Measurements from ENCODE around the gene OTUD5.
"Not testable (repeated sequence)": the region's sequence is repeated elsewhere in the genome, so short reads cannot be mapped to it uniquely, and the experiment has no call there.

OTUD5 gene

DNA sequence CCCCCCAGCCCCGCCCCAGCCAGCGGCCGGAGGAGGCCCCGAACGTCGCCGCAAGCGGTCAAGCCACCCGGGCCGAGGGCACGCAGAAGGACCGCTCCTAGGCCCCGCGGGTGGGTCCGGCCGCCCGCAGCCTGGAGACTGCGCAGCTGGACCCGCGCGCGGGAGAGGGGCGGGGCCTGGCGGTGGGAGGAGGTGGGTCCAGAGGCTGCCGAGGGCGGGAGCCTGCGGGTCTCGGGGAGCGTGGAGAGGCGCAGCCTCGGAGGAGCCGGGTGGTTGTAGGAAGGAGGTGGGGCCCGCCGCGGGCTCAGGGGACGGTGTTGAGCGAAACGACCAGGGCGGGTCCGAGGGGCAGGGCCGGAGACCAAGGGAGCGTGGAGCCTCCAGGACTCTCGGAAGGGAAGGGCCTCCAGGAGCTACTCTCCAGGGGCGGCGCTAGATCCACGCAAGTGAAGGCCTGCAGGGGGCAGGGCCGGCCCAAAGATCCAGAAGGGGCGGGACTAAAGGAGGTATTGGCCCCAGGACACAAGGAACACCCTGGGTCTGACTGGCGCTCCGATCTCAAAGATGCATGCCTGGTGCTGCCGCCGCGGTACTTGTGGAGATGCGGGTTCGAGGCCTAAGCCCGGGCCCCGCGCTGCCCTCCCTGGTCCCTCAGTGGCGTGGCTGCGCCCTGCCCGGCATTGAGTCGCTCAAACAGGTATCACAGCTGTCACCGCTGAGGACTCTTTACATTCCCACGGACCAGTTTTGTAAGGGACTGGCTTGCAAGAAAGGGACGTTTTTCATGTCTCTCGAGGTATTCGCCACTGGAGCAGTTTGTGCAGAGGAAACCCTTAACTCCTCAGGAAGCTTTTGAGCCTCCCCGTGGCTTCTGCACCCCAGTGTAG is 65.8 kb downstream of the OTUD5 start:
- CTCF ChIA-PET: interaction anchor here (0.8 to 1.3 kb wide), 2 partner anchors 12 to 25 kb away, joined by 4 to 5 read pairs; no protein-coding TSS in a partner anchor
- POLR2A ChIA-PET: interaction anchor here (0.9 kb wide), 1 partner anchor 59 kb away, joined by 3 read pairs; no protein-coding TSS in a partner anchor
- DNase-seq (ENCODE audit: low read depth, low spot score): no peak
- TF ChIP-seq, protein P1, sequence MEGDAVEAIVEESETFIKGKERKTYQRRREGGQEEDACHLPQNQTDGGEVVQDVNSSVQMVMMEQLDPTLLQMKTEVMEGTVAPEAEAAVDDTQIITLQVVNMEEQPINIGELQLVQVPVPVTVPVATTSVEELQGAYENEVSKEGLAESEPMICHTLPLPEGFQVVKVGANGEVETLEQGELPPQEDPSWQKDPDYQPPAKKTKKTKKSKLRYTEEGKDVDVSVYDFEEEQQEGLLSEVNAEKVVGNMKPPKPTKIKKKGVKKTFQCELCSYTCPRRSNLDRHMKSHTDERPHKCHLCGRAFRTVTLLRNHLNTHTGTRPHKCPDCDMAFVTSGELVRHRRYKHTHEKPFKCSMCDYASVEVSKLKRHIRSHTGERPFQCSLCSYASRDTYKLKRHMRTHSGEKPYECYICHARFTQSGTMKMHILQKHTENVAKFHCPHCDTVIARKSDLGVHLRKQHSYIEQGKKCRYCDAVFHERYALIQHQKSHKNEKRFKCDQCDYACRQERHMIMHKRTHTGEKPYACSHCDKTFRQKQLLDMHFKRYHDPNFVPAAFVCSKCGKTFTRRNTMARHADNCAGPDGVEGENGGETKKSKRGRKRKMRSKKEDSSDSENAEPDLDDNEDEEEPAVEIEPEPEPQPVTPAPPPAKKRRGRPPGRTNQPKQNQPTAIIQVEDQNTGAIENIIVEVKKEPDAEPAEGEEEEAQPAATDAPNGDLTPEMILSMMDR (IDR thresholded peaks at IDR 0.05; ENCODE audit: insufficient read depth, low read length, missing control alignments): peak; percentile 65
- H3K4me3 ChIP-seq (ENCODE audit: low read depth, low read length): peak overlapping the region; percentile 55

DNA sequence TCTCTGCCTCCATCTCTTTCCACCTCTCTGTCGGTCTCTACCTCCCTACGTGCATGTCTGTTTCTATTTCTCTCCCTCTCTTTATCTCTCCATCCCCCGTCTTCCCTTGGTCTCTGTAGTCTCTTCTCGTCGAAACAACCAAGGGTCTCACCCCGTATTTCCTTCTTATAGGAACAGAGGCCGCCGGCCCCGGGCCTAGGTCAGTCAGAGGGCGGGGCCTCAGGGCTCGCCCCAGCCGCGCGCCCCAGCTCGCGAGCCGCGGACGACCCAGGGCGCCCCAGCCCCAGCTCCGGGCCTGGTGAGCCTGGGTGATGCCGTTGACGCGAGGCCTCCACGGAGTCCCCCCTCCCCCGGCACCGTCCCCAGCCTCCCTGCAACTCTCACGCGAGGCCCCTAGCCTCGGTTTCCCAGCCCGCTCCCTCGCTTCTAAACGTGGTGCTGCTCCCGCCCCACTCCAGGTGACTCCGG is 66.4 kb downstream of the OTUD5 start:
- TF ChIP-seq, protein P1 (IDR thresholded peaks at IDR 0.05; ENCODE audit: insufficient read depth, low read length, missing control alignments): no peak
- ChIA-PET CTCF (interaction anchor here (1.3 kb wide), 1 partner anchor 25 kb away, joined by 5 read pairs; no protein-coding TSS in a partner anchor), POLR2A (no interaction called here)
- peak overlapping the region; percentile 55 for H3K4me3 ChIP-seq (ENCODE audit: low read depth, low read length)
- no peak for DNase-seq (ENCODE audit: low read depth, low spot score)

DNA sequence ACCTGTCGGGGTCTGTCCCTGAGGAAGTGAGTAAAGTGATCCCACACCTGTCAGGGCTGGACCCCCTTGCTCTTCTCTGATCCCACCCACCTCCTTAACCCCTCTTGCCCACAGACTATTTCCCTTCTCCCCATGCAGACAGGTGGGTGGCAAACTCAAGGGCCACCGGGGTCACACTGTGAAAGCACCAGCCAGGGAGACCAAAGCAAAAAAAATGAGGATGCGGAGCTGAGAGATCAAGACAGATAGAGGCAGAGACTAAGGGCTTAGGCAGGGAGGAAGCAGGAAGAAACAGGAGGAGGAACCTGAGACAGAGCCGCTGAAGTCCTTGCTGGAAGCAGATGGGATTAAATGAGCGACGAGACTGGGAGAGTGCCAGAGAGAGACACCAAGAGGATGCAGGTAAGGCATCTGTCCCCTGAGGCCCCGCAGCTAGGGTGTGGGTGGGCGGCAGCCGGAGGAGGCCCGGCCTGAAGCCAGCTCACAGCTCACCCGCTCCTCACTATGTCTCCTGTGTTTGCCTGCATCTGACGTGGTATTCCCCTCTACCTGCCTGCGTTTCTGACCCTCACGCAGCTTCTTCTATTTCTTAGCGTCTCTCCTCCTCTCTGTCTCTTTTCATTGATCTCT is 67.0 kb downstream of the OTUD5 start:
- DNase-seq (ENCODE audit: low read depth, low spot score): no peak
- peak overlapping the region; percentile 55 for H3K4me3 ChIP-seq (ENCODE audit: low read depth, low read length)
- ChIA-PET POLR2A (no interaction called here), CTCF (no interaction called here)
- TF ChIP-seq, protein P1 (IDR thresholded peaks at IDR 0.05; ENCODE audit: insufficient read depth, low read length, missing control alignments): no peak

DNA sequence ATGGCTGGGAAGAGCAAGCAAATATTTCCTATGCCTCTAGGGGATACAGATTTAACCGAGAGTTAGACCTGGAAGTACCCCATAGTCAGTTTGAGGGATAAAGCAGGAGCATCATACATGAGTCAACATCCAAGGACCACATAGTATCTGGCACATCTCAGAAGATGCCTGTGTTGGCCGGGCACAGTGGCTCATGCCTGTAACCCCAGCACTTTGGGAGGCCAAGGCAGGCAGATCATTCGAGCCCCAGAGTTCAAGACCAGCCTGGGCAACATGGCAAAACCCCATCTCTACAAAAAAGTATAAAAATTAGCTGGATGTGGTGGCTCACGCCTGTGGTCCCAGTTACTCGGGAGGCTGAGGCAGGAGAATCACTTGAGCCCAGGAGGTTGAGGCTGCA is 70.8 kb downstream of the OTUD5 start:
- DNase-seq (ENCODE audit: low read depth, low spot score); H3K4me3 ChIP-seq (ENCODE audit: low read depth, low read length); POLR2A ChIA-PET; CTCF ChIA-PET: not testable (repeated sequence)

DNA sequence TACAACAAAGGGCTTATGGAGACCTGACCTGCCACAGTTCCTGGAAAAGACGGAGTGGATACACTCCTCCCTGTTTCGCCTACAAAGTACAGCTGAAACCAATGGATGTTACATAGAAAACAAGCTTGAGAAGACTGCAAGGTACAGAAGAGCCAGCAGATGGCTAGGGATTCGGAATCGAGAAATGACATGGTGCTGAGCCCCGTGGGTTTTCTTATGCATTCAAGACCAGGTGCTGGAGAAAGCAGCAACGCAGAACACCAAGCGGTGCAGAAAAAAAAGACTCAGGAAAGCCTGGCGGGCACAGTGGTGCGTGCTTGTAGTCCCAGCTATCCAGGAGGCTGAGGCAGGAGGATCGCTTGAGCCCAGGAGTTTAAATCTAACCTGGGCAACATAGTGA is 73.7 kb downstream of the OTUD5 start:
- TF ChIP-seq, protein P1 (IDR thresholded peaks at IDR 0.05; ENCODE audit: insufficient read depth, low read length, missing control alignments): no peak
- DNase-seq (ENCODE audit: low read depth, low spot score): no peak
- ChIA-PET POLR2A (no interaction called here), CTCF (no interaction called here)
- no peak overlapping the region for H3K4me3 ChIP-seq (ENCODE audit: low read depth, low read length)

DNA sequence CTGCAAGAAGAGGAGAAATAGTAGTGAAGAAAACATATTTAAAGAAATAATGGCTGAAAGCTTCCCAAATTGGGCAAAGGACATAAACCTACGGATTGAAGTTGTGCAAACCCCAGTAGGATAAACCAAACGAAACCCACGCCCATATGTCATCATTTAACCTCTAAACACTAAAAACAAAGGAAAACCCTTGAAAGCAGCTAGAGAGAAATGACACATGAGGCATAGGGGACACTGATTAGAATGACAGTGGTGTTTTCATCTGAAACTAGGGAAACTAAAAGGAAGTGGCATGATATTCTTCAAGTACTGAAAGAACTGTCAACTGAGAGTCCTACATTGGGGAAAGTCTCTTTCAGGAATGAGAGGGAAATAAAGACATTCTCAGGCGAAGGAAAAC is 80.5 kb downstream of the OTUD5 start:
- POLR2A ChIA-PET; DNase-seq (ENCODE audit: low read depth, low spot score); CTCF ChIA-PET; H3K4me3 ChIP-seq (ENCODE audit: low read depth, low read length): not testable (repeated sequence)
